GM19468 (cell line): ENCODE measurements around the gene CDC123.
"Not testable (repeated sequence)": the region's sequence is repeated elsewhere in the genome, so short reads cannot be mapped to it uniquely, and the experiment has no call there.

Experiments used
- ATAC-seq: cut with Tn5 transposase; IDR thresholded peaks from one replicate; pipeline ENCODE4 v1.9.1; 2021; ENCODE audit warnings: mild to moderate bottlenecking, moderate library complexity, moderate number of reproducible peaks; ENCODE audit not compliant: unreplicated experiment; ENCODE audit errors: extremely low read depth

CDC123 gene

GRCh38 chr10:12271210-12271540 is 75.2 kb downstream of the CDC123 start:
- no peak for ATAC-seq

GRCh38 chr10:12277862-12278261 is 81.9 kb downstream of the CDC123 start:
- not testable (repeated sequence) for ATAC-seq

GRCh38 chr10:12279281-12279680 is 83.3 kb downstream of the CDC123 start:
- ATAC-seq: no peak

GRCh38 chr10:12287772-12288171 is 91.8 kb downstream of the CDC123 start:
- ATAC-seq: no peak

- not testable (repeated sequence) for ATAC-seq
These were observed 101.8 kb downstream of the CDC123 start for GRCh38 chr10:12297784-12298183.

- no peak for ATAC-seq
These were observed 103.4 kb downstream of the CDC123 start for GRCh38 chr10:12299222-12299965.
